Psoas muscle (tissue), 8 donors: Measurements from ENCODE around the gene FTO. TPM values are rescaled to one million over a fixed set of nuclear protein-coding genes. Genes with fewer than 3 reads are reported as not detected.

Experiments
- ATAC-seq, 4 donors: fragments of 200-7000 bp; cut with Tn5 transposase; one replicate each; pipeline ENCODE4 v1.9.1; 2020; ENCODE audit warnings: moderate library complexity in 3 of 4, mild to moderate bottlenecking in 2 of 4
- DNase-seq, 2 donors: peaks; one replicate each; pipeline ENCODE4 v3.0.0-alpha.2; 2020
- H3K27ac ChIP-seq: fragments of 200-600 bp; one replicate; pipeline ENCODE4 v1.8.0; 2022
- H3K27me3 ChIP-seq, 3 donors: fragments of 200-600 bp in 1 of 3; one replicate each; pipeline versions ENCODE4 v1.6.1 to v1.8.0; 2013 to 2022; ENCODE audit warnings: low read length in 2 of 3, mild to moderate bottlenecking in 2 of 3, moderate library complexity in 1 of 3; ENCODE audit not compliant: insufficient read depth in 3 of 3
- H3K36me3 ChIP-seq, 2 donors: fragments of 200-600 bp in 1 of 2; one replicate each; pipeline versions ENCODE4 v1.6.1 to v1.8.0; 2013 to 2022; ENCODE audit warnings: low read depth in 1 of 2, mild to moderate bottlenecking in 1 of 2, moderate library complexity in 1 of 2; ENCODE audit not compliant: insufficient read depth in 1 of 2
- H3K4me1 ChIP-seq: fragments of 200-600 bp; one replicate; pipeline ENCODE4 v1.8.0; 2022
- H3K4me3 ChIP-seq: fragments of 200-600 bp; one replicate; pipeline ENCODE4 v1.8.0; 2022; ENCODE audit warnings: mild to moderate bottlenecking
- H3K9me3 ChIP-seq: fragments of 200-600 bp; one replicate; pipeline ENCODE4 v1.8.0; 2022
- WGBS, 3 donors: extraction: QIAGEN DNeasy Blood & Tissue Kit; methylation state at CpG; one replicate each; pipeline versions ENCODE4 v1.1.6 to v1.1.7; 2013; 5-methylcytosine and 5-hydroxymethylcytosine counted together
- intact Hi-C, 2 donors: fragments of 100-400 bp; cut with DNase I; formaldehyde crosslinking; loops; one replicate each; pipeline versions ENCODE4 v1.11.0 to v1.14.2; 2022
- polyA plus RNA-seq, 3 donors: library from polyadenylated mRNA; stranded (reverse); fragments of 200-250 nt; gene quantifications; one replicate each; pipeline ENCODE4 v1.2.3, GENCODE V29; 2013
- total RNA-seq, 4 donors: library from RNA; stranded (reverse); fragmentation: NEBNext Ultra II Directional in 2 of 4; extraction: Animal tissue kit (Norgen Biotek cat#: 25700) in 2 of 4; gene quantifications; one replicate each; pipeline versions ENCODE4 v1.2.1 to v1.2.4, GENCODE V29; 2021 to 2023
- TF ChIP-seq, protein P1 (sequence below): fragments of 200-600 bp; IDR thresholded peaks from one replicate; pipeline ENCODE4 v1.8.0; 2022; ENCODE audit warnings: antibody characterized with exemption
- donor health status: healthy with polysubstance abuse.
- donor health status: DM: no; HTN: no; CAD: no; lungs with moderate emphysema.
- donor health status: Bipolar disorder and iron deficiency.
- donor health status: healthy.
- donor health status: DM: yes; HTN: yes; CAD: no.
- donor health status: DM: no; HTN: no; CAD: no.
- donor health status: DM: no; HTN: no; CAD: no.
- donor health status: DM: yes; HTN: yes; CAD: no.

Gene FTO
- total and polyA plus RNA-seq, 7 donors = 14.2 to 67.6 (median 47.4) TPM

DNA sequence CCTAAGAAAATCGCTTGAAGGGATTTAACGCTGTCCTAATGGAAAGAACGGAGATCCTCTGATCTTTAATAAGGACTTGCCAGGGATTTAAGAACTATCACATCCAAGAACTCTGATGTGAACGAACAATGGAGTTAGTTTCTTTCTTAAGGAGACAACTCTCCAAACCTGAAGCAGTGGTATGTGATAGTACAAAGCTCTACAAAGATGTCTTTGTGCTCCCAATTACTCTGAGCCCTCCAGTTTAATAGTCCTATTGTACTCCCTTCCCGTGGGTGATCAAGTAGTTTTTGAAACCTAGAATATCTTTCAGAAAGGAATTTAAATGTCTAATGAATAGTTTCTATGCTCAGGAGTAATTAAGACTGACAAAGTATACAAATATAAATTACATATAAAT lies 123.8 kb downstream of the FTO start:
- ATAC-seq = no peak
- intact Hi-C loops = no loop called here
- TF ChIP-seq, protein P1, sequence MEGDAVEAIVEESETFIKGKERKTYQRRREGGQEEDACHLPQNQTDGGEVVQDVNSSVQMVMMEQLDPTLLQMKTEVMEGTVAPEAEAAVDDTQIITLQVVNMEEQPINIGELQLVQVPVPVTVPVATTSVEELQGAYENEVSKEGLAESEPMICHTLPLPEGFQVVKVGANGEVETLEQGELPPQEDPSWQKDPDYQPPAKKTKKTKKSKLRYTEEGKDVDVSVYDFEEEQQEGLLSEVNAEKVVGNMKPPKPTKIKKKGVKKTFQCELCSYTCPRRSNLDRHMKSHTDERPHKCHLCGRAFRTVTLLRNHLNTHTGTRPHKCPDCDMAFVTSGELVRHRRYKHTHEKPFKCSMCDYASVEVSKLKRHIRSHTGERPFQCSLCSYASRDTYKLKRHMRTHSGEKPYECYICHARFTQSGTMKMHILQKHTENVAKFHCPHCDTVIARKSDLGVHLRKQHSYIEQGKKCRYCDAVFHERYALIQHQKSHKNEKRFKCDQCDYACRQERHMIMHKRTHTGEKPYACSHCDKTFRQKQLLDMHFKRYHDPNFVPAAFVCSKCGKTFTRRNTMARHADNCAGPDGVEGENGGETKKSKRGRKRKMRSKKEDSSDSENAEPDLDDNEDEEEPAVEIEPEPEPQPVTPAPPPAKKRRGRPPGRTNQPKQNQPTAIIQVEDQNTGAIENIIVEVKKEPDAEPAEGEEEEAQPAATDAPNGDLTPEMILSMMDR = no peak

DNA sequence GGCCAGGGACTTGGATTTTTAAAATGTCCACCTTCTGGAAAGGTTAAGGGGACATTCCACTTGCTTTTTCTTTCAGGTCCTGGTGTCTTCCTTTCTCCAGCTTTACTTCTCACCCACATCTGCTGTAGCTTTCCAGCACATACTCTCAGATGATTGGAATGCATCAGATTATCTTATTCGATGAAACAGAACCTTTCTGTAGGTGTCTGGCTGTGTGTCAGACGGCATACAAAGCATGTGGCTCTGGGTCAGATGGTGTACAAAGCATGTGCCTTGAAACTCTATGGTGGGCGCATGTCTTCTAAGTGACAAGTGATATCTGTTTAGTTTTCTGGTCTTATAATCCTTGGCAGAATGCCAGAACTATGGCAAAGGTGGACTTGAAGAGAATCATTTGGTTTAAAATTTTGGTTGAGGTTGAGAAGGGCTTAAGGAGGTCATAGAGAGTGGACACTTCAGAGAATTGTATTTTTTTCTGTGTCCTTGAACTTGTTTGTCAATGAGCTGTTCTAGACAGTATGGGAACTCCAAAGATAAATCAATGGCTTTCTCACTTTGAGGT lies 125.3 kb downstream of the FTO start:
- H3K27me3 ChIP-seq = no peaks in the 10 kb centered on the region
- peaks cover 6 to 20% of the 10 kb centered on the region in 2 donors for H3K36me3 ChIP-seq
- no peak overlapping the region for H3K4me3 ChIP-seq
- intact Hi-C loops = no loop called here
- H3K4me1 ChIP-seq = no peaks in the 10 kb centered on the region
- 77 to 83% (median 79%) methylated on average over 3 of the region's 3 CpGs for WGBS, 3 donors
- TF ChIP-seq, protein P1 = no peak
- H3K9me3 ChIP-seq = no peaks in the 10 kb centered on the region
- no peak overlapping the region for H3K27ac ChIP-seq
- ATAC-seq = no peak
- no peak for DNase-seq

More for the DNA sequence above, 123.8 kb downstream of the FTO start:
- Histone ChIP-seq H3K9me3 (no peaks in the 10 kb centered on the region), H3K4me3 (no peak overlapping the region), H3K27me3 (no peaks in the 10 kb centered on the region), H3K4me1 (peaks cover under 1% of the 10 kb centered on the region), H3K36me3 (peaks cover 6 to 20% of the 10 kb centered on the region in 2 donors), H3K27ac (no peak overlapping the region)
- WGBS, 3 donors = 52 to 72% (median 55%) methylated on average over 5 of the region's 5 CpGs
- DNase-seq = no peak

DNA sequence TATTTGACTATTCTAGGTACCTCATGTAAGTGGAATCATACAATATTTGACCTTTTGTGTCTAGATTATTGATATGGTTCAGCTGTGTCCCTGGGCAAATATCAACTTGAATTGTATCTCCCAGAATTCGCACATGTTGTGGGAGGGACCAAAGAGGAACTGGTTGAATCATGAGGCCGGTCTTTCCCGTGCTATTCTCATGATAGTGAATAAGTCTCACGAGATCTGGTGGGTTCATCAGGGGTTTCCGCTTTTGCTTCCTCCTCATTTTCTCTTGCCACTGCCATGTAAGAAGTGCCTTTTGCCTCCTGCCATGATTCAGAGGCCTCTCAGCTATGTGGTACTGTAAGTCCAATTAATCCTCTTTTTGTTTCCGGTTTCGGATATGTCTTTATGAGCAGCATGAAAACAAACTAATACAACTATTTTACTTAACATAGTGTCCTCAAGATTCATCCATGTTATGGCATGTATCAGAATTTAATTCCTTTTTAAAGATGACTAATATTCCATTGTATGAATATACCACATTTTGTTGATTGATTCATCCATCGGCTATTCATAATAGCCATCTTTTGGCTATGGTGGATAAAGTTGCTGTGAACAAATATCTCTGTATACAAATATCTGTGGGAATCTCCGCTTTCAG lies 129.1 kb downstream of the FTO start:
- DNase-seq = no peak
- Histone ChIP-seq H3K4me3 (no peak overlapping the region), H3K9me3 (no peaks in the 10 kb centered on the region), H3K27me3 (no peaks in the 10 kb centered on the region), H3K4me1 (no peaks in the 10 kb centered on the region), H3K36me3 (no peaks in the 10 kb centered on the region), H3K27ac (no peak overlapping the region)
- TF ChIP-seq, protein P1 = no peak
- intact Hi-C loops = no loop called here
- 97 to 99% (median 98%) methylated on average over 9 of the region's 9 CpGs for WGBS, 3 donors
- no peak for ATAC-seq

DNA sequence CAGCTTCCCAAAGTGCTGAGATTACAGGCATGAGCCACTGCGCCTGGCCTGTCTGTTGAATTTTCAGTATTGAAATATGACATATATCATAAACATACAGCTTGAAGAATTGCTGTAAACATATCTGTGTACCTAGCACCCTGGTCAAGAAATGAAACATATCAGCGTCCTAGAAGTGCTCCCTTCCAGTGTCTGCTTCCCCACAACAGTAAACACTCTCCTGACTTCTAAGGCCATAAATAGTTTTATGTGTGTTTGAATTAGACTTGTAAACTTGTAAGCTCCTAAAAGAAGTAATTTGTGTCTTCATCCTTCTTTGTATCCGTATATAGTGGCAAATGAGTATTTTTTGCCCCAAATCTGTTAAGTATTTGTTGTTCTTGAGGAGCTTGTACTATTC lies 132.2 kb downstream of the FTO start:
- intact Hi-C loops = no loop called here
- no peak for DNase-seq
- H3K27ac ChIP-seq = no peak overlapping the region
- TF ChIP-seq, protein P1 = no peak
- H3K4me1 ChIP-seq = no peaks in the 10 kb centered on the region
- no peaks in the 10 kb centered on the region for H3K36me3 ChIP-seq
- no peak overlapping the region for H3K4me3 ChIP-seq
- H3K9me3 ChIP-seq = no peaks in the 10 kb centered on the region
- no peak for ATAC-seq
- no peaks in the 10 kb centered on the region for H3K27me3 ChIP-seq
- 94 to 96% (median 94%) methylated on average over 3 of the region's 3 CpGs for WGBS, 3 donors
